ENCODE results near the gene USH2A. TPM values are rescaled to one million over a fixed set of nuclear protein-coding genes. Genes with fewer than 3 reads are reported as not detected.

Gene USH2A
- total RNA-seq, 4 donors from 2014 or later: 0.39 TPM; not detected in 3

GRCh38 chr1:216314379-216315095, 108.7 kb downstream of the USH2A start:
- 75 to 90% methylated on average over 2 to 3 of the region's 3 CpGs for WGBS, 2 donors (ENCODE audit: low coverage in 1 of 2)
- Histone ChIP-seq H3K27me3 (no peaks in the 10 kb centered on the region), H3K9me3 (no peaks in the 10 kb centered on the region), H3K27ac (no peak overlapping the region), H3K36me3 (no peaks in the 10 kb centered on the region), H3K4me3 (no peak overlapping the region), H3K4me1 (no peaks in the 10 kb centered on the region)
- TF ChIP-seq POLR2A (IDR thresholded peaks at IDR 0.05): no peak
- no peak for TF ChIP-seq POLR2AphosphoS5 (IDR thresholded peaks at IDR 0.05)
- ATAC-seq: no peak

GRCh38 chr1:216310776-216311175, 112.5 kb downstream of the USH2A start:
- H3K36me3 ChIP-seq: no peaks in the 10 kb centered on the region
- no peak overlapping the region for H3K4me3 ChIP-seq
- WGBS, 2 donors (ENCODE audit: low coverage in 1 of 2): 20 to 27% methylated on average over 1 to 2 of the region's 4 CpGs
- no peak overlapping the region for H3K27ac ChIP-seq
- no peak for ATAC-seq
- no peaks in the 10 kb centered on the region for H3K9me3 ChIP-seq
- H3K27me3 ChIP-seq: no peaks in the 10 kb centered on the region
- TF ChIP-seq POLR2A (IDR thresholded peaks at IDR 0.05) (no peak), EP300 (IDR thresholded peaks at IDR 0.05) (no peak), POLR2AphosphoS5 (IDR thresholded peaks at IDR 0.05) (no peak), CTCF (IDR thresholded peaks at IDR 0.05) (peak in 1 of 4 experiments; percentile 35)
- H3K4me1 ChIP-seq: no peaks in the 10 kb centered on the region

- no peak overlapping the region for H3K4me3 ChIP-seq
- no peaks in the 10 kb centered on the region for H3K9me3 ChIP-seq
- no peak for ATAC-seq
- H3K27me3 ChIP-seq: no peaks in the 10 kb centered on the region
- WGBS, 2 donors (ENCODE audit: low coverage in 1 of 2): no CpG with 5 or more reads among the region's 4 CpGs
- no peak for TF ChIP-seq EP300 (IDR thresholded peaks at IDR 0.05)
- TF ChIP-seq POLR2AphosphoS5 (IDR thresholded peaks at IDR 0.05): no peak
- TF ChIP-seq CTCF (IDR thresholded peaks at IDR 0.05): no peak
- TF ChIP-seq POLR2A (IDR thresholded peaks at IDR 0.05): no peak
- no peaks in the 10 kb centered on the region for H3K36me3 ChIP-seq
- no peaks in the 10 kb centered on the region for H3K4me1 ChIP-seq
- no peak overlapping the region for H3K27ac ChIP-seq
These were observed 116.4 kb downstream of the USH2A start for GRCh38 chr1:216306830-216307229.

- no peak overlapping the region for H3K27ac ChIP-seq
- no peaks in the 10 kb centered on the region for H3K4me1 ChIP-seq
- no peak for TF ChIP-seq CTCF (IDR thresholded peaks at IDR 0.05)
- no peak for TF ChIP-seq EP300 (IDR thresholded peaks at IDR 0.05)
- no peak for TF ChIP-seq POLR2AphosphoS5 (IDR thresholded peaks at IDR 0.05)
- no peak for TF ChIP-seq POLR2A (IDR thresholded peaks at IDR 0.05)
- no peaks in the 10 kb centered on the region for H3K27me3 ChIP-seq
- H3K9me3 ChIP-seq: no peaks in the 10 kb centered on the region
- no peak overlapping the region for H3K4me3 ChIP-seq
- ATAC-seq: no peak
- H3K36me3 ChIP-seq: no peaks in the 10 kb centered on the region
These were observed 119.6 kb downstream of the USH2A start for GRCh38 chr1:216303690-216304089.

- no peak overlapping the region for H3K4me3 ChIP-seq
- no peaks in the 10 kb centered on the region for H3K27me3 ChIP-seq
- H3K36me3 ChIP-seq: no peaks in the 10 kb centered on the region
- no peak for ATAC-seq
- H3K9me3 ChIP-seq: no peaks in the 10 kb centered on the region
- no peaks in the 10 kb centered on the region for H3K4me1 ChIP-seq
- TF ChIP-seq CTCF (IDR thresholded peaks at IDR 0.05) (no peak), EP300 (IDR thresholded peaks at IDR 0.05) (no peak), POLR2AphosphoS5 (IDR thresholded peaks at IDR 0.05) (no peak), POLR2A (IDR thresholded peaks at IDR 0.05) (no peak)
- 33 to 51% methylated on average over 6 of the region's 6 CpGs for WGBS, 2 donors (ENCODE audit: low coverage in 1 of 2)
- no peak overlapping the region for H3K27ac ChIP-seq
These were observed 129.6 kb downstream of the USH2A start for GRCh38 chr1:216293683-216294082.

All from gastroesophageal sphincter (tissue), 4 donors.